Measurements from ENCODE around the gene C1orf21.
A peak's percentile ranks its signal among the peaks of the same experiment; 100 is the strongest.

The C1orf21 gene

DNA sequence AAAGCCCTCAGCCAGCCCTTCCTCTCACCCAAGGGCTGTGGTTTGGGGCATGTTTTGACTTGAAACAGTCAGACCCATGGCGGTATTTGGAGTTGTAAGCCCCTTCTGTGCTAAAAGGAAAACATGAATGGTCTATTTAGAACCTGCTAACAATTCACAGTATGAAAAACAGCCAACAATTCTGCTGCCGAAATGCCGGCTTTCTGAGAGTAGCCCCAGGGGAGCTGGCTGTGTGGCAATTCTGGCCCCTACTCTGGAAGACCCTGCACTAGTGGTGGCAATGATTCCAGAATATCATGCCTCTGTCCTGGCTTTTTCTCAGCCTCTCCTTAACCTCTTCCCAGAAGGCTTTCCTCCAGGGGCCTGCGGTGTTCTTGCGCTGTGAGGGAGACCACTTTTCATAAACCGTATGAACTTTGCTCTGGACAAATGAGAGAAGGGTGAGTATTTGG, 249.2 kb downstream of the C1orf21 start:
- no peak for DNase-seq

DNA sequence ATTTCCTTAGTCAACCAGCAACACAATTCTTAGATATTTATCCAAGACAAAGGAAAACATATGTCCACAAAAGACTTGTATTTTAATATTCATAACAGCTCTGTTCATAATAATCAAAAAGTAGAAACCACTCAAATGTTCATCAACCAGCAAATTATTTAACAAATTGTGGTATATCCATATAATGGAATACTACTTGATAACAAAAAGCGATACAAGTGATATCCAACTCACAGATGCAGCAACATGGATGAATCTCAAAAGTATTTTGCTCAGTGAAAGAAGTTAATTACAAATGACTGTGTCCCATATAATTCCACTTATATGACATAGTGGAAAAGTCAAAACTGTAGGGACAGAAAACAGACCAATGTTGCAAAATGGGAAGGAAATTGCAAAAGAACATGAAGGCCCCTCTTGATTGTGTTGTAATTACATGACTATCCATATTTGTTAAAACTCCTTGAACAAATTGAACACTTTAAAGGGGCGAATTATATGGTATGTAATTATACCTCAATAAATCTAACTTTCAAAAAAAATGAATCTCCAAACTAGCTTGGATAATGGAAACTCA, 250.9 kb downstream of the C1orf21 start:
- no peak for DNase-seq

DNA sequence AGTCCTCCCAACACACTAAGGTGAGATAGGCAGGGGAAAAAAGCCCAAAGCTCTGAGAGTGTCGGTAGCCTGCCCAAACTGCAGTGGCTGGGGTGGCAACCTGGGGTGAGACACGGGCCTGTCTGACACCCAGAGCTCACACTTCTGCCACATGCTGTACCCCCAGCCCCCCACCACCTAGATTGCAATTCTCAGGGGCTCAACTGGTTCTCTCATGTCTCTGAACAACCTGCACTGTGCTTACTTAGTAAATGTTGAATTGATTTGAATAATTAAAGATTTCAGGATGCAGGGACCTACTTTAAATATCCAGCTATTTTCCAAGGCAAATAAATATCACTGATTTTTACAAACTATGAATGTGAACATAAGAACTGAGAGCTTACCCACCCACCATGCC, 252.4 kb downstream of the C1orf21 start:
- no peak for DNase-seq

DNA sequence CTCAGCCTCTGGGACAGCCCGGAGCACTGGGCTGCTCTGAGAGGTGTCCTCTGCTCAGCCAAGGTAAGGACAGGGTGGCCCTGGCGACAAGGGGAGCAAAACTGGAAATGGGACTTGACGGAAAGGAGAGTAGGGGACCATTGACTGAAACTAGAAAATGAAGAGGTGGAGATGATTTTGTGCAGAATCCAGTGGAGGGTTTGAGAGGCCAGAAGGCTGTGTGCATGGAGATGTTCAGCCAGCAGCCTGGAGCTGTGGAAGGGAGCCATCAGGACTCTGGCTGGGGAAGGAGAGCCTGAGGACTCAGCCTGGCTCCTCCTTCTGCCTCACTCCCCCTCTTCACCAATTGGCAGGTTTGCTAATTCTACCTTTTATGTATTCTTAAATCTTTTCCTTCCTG, 253.7 kb downstream of the C1orf21 start:
- no peak for DNase-seq

DNA sequence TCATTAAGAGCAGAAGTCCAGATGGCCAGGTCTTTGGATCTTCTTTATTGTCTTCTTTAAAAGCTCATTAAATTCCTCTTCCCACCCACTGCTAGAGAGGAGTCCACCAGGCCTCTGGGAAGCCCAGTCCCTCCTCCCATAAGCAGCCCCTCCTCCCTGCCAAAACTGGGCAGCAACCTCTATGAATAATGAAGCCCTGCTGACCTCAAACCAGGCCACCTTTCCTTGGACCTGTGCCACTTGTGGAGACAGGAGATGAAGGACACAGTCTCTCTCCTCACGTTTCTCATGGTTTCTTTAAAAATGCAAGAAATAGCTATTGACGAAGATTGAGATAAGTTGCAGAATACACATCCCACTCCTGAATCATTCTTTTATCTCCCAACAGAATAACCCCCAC, 255.1 kb downstream of the C1orf21 start:
- DNase-seq = no peak

DNA sequence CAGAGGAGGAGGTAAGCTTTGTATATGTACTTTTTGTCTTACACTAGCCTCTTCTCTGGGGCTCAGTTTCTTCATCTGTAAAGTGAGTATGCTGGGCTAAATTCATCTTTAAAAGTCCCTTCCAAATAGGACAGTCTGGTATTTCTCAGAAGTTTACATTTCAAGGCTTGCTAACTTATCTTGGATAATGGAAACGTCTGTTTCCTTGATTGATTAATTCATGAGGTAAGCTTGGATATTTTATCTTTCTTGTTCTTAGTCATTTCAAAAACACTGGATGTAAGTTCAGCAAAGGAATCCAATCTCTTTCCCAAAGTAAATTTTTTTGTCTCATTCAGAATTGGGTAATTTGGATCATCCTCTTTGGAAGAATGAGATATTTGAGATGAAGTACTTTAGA, 256.8 kb downstream of the C1orf21 start:
- no peak for DNase-seq

DNA sequence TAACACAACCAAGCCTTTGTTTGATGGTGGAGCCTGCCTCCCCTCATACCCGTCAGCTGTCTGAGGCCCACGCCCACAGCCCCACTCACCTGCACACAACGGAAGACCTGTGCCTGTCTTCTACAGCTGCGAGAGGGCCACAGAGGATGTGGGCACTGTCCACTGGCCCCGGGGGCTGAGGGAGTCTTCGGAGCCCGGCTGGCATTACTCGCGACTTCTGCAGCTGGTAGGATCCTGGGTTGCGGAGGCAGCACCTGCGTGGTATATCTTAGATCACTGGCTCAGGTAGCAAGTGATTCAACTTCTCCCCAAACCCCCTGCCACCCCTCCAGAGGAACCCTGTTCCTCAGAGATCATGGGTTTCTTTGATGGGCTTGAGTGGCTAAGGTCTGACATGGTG, 257.9 kb downstream of the C1orf21 start:
- no peak for DNase-seq

DNA sequence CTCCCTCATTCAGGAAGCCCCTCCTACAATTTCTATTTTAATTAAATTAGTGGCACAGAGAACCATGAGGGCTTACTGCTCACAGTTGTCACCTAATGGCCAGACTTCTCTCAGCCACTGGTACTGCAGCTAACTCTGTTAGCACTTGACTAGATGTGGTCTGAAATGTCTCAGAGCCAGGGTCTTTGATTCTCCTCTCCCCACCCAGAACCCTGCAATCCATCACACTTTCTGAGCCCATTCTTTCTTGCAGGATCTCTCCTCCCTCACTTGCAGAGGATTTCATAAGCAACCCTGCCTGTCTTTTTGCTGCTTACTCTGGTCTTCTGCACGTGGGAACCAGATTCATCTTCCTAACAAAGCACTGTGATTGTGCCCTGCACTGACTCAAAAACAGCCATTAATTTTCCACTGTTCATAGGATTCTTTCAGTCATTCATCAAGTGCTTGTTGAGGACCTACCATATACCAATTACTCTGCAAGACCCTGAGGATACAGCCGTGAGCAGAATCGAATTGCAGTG, 259.4 kb downstream of the C1orf21 start:
- DNase-seq = no peak

DNA sequence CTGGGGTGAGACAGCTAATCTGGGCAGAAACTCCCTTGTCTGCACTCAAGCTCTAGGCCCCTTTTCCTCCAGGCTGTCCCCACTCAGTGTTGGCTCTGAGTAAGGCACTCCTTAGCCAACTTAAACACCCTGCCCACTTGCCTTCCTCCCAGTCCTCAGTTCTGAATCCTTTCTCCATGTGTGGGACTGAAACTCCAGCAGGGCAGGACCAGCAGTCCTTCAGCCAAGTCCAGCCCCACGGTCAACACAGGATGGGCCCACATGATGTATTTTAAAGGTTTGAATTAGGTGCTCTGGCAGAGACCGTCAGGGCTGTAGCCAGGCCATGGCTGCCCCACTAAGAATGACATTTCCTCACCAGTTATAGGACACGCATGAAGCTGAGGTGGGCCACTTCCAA, 260.0 kb downstream of the C1orf21 start:
- DNase-seq = no peak

DNA sequence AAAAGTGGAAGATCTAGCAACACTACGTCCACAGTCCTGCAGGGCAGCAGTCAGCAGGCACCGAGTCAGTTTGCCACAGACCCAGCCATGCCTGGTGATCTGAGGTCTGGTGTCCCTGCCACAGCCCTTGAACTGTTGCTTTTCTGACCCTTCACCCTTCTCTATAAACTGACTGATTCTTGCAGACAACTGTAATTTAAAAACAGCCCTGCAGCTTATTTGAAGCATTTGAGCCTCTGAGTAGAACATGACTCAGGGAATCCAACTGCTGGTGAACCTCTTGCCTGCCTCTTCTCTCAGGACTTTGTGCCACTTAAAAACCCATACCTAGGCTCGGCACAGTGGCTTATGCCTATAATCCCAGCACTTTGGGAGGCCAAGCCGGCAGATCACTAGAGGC, 260.6 kb downstream of the C1orf21 start:
- DNase-seq = no peak

DNA sequence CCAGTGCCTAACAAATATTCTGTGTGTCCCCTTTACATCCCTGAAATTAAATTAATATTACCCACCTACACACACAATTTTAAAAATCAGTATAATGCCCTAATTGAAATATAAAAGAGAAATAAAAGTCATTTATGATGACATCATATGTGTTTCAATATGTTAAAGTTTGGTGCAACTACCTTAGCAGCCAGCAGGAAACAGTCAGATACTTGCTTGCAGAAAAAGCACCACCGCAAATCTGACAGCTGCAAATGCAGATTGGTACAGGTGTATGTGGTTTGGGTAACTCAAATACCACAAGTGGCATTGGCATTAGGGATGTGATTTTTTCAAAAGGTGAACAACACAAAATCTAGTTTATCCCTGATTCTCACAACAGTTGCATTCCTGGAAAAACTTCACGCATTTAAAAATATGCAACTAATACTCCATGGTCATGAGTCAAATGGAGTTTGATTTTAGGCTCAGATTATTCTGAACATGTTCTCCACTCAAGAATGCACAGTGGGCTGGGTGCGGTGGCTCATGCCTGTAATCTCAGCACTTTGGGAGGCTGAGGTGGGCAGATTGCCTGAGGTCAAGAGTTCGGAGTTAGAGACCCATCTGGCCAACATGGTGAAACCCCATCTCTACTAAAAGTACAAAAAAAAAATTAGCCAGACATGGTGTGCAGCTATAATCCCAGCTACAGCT, 261.5 kb downstream of the C1orf21 start:
- no peak for DNase-seq

DNA sequence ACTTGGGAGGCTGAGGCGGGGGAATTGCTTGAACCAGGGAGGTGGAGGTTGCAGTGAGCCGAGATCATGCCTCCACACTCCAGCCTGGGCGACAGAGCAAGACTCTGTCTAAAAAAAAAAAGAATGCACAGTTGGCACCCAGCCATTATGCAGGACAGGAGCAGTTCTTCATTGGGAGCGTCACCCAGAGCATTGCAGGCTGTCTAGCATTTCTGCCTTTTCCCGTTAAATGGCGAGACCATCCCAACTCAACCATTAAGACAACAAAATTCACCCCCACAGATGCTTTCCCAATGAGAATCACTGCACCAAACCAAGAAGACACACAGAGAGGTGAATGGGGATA, 262.0 kb downstream of the C1orf21 start:
- DNase-seq = no peak

DNA sequence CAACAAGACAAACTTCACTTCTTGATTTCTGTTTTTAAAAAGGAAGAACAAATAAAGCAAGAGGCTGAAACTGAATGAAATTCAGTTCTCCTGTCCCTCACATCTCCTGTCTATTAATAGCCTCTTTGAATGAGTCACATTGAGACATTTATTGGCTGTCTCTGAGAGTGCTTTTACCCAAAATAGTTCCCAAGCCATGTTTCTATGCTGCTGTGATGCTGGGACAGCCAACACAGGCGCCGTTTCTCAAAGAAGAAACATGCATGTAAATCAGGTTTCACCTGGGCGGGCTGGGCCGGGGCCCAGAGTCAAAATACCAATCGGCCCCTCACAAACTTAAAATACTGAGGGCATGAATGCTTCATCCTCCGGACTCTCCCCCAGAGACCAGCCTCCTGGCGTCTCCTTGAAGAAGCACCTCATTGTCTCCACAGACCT, 262.6 kb downstream of the C1orf21 start:
- DNase-seq = no peak

DNA sequence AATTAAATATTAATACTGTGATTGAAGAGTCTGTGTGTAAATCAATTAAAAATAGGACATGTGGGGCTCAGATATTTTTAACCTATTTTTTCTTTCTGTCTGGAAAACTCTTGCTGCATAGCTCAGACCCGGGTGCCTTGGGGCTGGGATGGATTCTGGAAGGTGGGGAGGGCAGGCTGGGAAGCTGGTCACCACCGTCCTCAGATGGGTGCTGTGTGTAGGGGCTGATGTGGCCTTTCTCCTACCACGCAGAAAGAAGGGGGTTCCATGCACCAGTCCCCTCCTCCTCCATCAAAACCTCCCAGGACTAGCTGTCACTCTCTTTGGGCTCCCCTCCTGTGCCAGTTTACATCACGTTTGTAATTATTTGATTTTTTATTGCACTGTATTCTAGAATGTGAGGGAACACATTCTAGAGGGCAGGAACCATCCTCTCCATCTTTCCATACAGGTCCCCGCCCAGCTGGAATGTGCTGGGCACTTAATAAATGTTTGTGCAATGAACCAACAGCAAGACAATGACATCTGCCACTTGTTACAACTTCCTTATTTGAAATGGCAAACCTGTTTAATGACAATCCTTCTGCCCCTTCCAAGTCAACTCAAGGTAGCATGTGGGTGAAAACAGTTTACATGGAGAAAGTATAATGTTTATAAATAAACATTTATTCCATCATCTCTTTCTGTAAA, 263.5 kb downstream of the C1orf21 start:
- no peak for DNase-seq

DNA sequence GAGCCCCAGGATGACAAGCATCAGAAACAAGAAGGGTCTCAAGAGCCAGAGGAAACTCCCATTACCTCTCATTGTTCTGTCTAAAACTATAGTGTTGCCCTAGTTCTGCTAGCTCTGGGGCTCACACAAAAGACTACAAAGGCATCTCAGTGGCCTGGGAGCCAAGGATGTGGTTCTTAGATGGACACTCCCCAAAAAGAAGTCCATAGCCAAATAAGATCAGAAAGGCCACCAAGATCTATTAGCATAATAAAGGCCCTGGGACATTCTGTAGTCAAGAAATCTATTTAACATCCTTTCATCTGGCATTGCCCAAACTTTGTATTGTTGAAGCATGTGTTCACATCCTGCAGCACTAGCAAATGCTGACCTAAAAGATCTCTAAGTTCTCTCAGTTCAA, 268.4 kb downstream of the C1orf21 start:
- DNase-seq = no peak

DNA sequence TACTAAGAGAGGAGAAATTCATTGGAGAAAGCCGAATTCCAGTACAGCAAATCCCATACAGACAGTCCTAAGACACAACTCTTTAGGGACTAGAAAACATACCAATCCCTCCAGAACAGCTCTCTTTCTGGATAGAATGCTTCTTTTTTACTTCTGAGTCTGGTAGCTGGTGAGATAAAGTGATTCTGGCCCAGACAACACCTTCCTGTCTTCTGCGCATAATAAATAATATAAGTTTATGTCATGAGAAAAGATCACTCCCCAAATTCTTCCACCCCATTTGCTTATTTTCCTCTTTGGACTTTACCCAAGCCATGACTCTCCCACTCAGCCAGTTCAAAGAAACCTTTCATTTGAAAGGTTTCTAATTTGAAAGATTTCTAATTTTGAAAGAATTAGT, 269.4 kb downstream of the C1orf21 start:
- DNase-seq = no peak

DNA sequence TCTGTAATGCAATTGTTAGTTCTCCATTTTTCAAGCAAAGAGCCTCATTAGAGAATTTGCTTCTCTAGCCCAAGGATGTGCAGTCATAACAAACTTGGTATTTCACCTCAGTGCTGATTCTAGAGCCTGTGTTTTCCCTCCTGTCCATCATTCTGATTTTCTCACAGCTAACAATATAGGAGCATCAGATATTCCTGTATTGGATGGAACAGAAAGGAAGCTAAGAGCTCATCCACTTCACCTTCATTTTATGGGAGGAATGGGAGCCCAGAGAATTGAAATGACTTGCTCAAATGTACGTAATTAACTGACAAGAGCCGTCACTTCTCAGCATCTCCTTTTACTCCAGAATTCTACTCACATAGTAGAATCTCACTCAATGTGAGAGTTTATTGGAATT, 271.2 kb downstream of the C1orf21 start:
- DNase-seq = no peak

DNA sequence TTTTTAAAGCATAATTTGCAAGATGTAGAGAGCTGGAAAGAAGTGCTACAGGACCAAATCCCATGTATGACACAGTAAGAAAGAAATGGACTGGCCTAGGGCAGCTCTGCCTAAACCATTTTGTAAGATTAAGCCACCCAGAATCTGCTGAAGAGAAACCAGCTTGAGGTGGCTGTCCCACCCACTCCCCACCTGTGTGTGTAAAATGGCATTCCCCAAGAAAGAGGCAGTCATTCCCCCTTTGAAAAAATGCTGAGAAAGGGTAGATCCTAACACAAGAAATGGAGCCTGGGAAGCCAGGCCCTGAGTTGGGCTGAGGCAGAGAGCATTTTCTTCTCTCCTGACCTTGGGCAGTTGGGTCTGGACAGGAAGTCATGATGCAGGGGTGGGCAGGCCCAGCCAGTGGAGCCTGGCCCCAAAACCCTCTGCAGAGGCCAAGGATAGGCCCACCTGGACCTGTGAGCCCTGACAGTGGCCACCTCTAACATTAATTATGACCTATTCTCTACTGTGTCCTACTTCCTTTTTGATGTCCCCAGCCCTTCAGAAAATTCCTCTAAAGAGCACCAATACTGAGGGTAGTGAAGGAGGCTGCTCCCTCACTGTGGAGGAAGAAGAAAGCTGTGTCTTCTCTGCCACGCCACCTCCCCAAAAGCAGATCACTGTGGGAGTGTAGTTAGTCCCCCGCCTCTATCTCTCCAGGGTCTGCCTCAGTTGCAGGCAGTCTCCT, 273.8 kb downstream of the C1orf21 start:
- DNase-seq = no peak

DNA sequence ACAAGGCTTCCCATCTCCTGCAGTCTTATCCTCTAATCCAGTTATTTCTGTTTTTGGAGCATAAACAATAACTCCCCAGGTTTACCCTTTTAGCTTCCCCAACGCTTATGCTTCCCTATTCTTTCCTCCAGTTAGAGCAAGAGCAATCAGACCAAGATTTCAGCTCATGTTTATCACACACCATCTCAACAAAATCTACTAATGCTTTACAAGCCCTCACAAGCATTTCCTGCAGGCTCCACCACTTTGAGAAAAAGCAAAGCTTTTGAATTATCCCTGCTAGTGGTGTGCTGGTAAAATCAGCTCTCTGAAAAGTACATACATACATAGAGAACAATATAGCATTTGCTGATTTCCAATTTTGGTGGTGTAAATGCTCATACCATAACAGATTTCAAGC, 275.0 kb downstream of the C1orf21 start:
- no peak for DNase-seq

DNA sequence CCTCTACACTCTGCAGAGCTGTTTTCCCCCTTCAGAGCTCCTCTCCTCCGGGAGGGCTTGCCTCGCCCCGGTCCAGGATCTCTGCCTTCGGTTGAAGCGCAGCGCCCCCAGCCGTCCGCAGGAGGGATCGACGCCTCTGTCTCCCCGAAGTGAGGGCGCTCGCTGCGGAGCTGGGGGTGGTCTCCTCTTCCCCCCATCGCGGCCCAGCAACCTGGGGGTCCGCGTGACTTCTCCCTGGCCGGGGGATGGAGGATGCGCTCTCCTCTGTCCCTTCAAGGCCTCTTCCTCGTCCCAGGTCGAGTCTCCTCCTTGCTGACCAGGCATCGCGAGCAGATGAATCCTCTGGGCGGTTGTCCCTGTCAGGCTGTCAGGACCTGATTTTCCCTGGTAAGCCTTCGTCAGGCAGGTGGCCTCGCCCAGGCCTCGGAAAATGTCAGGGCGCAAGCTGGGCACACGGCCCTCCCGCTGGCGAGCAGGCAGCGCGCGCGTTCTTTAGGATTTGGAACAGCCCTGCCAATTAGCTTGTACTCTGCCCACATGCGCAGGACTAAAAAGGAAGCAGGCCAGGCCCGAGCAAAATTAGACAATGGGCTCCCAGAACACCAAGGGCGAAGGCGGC, 277.3 kb downstream of the C1orf21 start:
- DNase-seq = peak in 1 of 2 experiments; percentile 2

DNA sequence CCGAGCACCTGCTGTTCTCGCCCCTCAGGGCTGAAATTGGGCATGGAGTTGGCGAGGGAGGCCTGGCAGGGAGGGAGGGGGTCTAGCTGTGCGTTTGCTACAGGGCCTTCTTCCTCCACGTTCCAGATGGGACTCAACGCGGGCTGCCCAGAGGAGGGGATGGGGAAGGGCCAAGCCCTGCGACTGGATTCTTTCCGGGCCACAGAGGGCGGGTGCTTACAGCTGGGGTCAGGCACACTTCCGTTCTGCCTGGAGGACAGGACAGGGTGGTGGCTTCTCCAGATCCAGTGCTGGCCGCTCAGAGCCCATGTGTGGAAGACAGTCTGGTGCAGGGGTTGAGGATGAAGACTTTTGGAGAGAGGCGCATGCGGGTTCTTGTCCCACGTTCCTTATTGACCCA, 277.8 kb downstream of the C1orf21 start:
- no peak for DNase-seq

DNA sequence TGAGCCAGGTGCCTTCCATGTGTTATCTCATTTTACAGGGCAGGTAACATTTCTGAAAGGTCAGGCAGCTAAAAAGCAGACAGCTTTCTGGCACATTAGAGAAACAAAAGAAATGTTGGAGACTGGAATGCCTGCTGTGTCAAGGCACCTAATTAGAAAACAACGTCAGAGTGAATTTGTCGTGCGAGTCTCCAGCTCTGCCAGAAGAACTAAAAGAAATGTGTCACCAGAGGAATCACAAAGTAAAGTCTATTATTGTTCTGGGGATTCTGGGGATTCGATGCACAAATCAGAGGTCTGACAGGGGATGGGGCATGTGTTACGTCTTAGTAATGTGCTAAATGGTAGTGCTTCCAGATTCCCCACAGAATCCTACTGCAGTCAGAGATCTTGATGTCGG, 278.5 kb downstream of the C1orf21 start:
- DNase-seq = no peak

DNA sequence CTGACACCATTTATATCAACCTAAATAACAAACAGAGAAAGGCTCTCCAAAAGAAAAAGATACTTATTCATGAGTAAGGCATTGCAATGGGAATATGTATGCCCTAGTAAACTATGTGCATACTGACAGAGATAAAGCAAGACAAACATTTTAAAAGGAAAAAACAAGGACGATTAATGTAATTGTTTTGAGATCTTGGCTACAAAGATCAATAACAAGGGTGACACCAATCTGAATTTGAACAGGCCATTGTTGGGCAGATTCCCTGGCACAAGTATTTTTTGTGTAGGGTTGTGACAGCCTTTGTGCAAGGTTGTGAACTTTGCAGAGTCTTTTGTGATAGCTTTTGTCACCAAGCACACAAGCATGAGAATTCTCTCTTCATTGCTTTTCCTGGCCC, 282.6 kb downstream of the C1orf21 start:
- DNase-seq = no peak
